Activated CD8-positive, alpha-beta memory T cell treated with anti-CD3 and anti-CD28 coated beads, Interleukin-2, amount 50 U/mL, for 4 hours (primary cell): ENCODE results near the gene AFAP1.

ENCODE experiments used
- DNase-seq: peaks from one replicate; pipeline ENCODE4 v3.0.0-alpha.2; 2020

The AFAP1 gene, protein sequence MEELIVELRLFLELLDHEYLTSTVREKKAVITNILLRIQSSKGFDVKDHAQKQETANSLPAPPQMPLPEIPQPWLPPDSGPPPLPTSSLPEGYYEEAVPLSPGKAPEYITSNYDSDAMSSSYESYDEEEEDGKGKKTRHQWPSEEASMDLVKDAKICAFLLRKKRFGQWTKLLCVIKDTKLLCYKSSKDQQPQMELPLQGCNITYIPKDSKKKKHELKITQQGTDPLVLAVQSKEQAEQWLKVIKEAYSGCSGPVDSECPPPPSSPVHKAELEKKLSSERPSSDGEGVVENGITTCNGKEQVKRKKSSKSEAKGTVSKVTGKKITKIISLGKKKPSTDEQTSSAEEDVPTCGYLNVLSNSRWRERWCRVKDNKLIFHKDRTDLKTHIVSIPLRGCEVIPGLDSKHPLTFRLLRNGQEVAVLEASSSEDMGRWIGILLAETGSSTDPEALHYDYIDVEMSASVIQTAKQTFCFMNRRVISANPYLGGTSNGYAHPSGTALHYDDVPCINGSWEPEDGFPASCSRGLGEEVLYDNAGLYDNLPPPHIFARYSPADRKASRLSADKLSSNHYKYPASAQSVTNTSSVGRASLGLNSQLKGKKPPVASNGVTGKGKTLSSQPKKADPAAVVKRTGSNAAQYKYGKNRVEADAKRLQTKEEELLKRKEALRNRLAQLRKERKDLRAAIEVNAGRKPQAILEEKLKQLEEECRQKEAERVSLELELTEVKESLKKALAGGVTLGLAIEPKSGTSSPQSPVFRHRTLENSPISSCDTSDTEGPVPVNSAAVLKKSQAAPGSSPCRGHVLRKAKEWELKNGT

DNA sequence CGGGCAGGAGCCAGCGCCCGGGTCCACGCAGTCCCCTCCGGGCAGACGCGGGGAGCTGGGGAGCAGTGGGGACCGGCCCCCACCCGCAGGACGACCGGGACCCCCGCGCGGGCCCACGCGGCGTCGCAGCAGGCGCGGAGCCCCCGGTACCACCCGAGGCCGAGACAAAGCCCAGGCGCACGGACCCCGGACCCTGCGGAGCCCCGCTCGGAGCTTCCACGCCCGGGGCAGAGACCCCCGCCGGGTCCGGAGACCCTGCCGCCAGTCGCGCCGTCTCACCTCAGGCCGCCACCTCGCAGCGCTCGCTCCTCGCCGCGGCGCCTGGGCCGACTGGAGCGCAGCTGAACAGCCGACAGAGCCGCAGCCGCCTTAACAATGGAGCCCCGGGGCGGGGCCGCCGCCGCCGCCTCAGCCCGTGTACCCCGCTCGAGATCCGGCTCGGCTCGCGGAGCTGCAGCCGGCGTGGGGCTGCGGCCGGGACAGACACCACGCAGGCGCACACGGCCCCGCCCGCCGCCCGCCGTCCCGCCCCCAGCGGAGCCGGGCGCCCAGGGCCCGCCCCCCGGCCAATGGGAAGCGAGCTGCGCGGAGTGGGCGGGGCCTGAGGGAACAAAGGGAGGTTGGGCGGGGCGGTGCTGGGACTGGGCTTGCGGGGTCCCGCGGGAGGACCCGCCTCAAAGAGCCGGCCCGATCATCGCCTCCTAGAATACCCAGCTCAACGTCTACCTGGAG is at the start of gene AFAP1:
TSS of gene AFAP1 (minus strand) at position 485 of the 732 bp plus-strand sequence. CDS start 67,783 bp downstream, outside the sequence.
- DNase-seq = peak; percentile 85

- no peak for DNase-seq
Measured at GRCh38 chr4:7988437-7988836, 48.8 kb upstream of the AFAP1 start.

GRCh38 chr4:7987148-7987989 is 47.7 kb upstream of the AFAP1 start:
- peak; percentile 70 for DNase-seq

GRCh38 chr4:7985891-7986441 is 46.3 kb upstream of the AFAP1 start:
- no peak for DNase-seq

GRCh38 chr4:7985072-7985471 is 45.4 kb upstream of the AFAP1 start:
- no peak for DNase-seq

- no peak for DNase-seq
Measured at GRCh38 chr4:7984286-7984925, 44.7 kb upstream of the AFAP1 start.

- no peak for DNase-seq
Measured at GRCh38 chr4:7983296-7983695, 43.6 kb upstream of the AFAP1 start.

DNA sequence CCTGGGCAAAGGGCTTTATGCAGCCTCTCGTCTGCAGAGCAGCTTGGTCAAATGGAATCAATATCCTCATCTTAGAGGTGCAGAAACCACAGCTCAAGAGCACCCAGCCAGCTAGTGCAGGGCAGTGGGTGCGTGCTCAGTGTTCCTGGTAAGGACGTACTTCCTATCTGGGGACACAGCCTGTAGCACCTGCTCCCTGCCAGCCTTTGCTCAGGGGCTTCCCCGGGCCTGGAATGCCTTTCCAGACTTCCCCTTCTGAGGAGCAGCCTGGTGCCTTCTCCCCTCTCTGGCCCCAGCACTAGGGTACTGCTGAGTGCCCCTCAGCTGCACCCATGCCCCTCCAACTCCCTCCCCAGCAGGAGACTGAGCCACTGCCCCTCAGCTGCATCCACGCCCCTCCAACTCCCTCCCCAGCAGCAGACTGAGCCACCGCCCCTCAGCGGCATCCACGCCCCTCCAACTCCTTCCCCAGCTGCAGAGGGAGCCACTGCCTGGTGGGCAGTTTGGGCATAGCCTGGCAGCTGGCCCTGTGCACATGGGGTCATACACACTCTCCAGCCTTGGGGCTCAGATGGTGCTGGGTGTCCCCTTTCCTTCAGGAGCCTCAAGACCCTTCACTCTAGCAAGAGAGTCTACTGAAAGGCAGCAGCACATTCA is 42.2 kb upstream of the AFAP1 start:
- no peak for DNase-seq

DNA sequence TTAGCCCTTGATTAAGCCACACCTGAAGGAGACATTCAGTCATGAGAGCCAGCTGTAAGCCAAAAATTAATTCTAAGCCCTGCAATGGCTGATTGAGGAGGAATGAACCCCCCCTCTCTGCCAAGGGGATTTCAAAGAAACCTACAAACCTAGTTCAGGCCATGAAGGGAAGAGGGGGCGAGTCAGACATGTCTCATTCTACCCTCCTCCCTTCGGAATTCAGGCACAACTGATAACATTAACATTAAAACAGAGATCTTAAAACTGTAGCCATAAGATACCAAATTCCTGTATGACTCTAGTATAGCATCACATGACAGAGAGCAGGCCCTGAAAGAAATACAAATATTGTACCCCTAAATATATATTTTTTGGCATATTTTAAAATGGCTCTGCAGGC is 40.4 kb upstream of the AFAP1 start:
- no peak for DNase-seq

GRCh38 chr4:7979652-7979968 is 39.9 kb upstream of the AFAP1 start:
- DNase-seq = no peak

DNA sequence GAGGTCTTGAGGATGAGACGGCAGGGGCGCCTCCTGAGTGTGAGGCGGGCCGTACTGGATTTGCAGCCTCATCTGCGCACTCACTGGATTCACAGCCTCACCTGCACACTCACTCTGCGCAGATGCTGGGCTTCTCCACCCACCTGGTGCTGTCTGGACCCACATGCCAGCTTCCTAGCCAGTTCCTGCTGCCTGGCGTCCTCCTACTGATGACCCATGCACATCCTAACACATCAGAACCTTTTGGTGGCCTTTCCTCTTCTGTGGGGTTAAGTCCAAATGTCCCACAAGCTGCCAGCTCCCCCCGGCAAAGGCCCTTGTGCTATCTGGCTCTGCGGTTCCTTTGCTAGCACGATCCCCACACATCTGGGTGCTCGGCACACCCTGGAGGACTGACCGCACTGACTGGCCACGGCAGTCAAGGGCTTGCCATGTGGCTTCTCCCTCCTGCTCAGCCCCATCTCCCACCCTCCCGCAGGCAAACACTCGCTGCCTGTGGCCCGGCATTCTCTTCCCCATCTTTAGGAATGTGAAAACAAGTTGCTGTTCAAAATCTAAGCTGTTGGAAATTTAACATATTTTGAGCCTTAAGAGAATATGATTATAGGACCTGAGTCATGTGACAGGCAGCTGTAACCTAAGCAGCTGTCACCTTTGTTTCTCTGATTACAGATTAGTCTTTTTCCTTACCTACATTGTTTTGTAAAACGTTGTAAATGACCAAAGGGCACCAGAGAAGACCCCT is 39.4 kb upstream of the AFAP1 start:
- DNase-seq = no peak

GRCh38 chr4:7978489-7978888 is 38.8 kb upstream of the AFAP1 start:
- DNase-seq = no peak

DNA sequence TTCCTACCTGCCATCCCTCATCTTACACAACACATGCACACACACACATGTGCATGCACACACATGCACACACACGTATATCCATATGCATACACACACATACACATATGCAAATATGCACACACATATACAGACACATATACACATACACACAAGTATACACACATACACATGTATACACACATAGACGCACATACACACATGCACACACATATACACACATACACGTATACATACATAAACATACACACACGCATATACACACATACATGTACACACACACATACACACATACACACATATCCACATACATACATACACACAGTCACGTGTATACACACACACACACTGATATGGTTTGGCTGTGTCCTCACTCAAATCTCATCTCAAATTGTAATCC is 37.0 kb upstream of the AFAP1 start:
- no peak for DNase-seq

GRCh38 chr4:7976025-7976424 is 36.4 kb upstream of the AFAP1 start:
- DNase-seq = no peak

DNA sequence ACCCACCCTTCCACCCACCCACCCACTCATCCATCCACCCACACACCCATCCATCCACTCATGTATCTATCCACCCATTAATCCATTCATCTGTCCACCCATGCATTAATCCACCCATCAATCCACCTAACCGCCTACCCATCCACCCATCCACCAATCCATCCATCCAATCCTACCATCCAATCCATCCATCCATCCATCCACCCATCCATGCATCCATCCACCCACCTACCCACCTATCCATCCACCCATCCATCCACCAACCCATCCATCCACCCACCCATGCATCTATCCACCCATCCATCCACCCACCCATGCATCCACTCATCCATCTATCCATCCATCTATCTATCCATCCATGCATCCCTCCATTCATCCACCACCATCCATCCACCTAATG is 34.8 kb upstream of the AFAP1 start:
- no peak for DNase-seq

- DNase-seq = no peak
Measured at GRCh38 chr4:7973545-7973981, 33.9 kb upstream of the AFAP1 start.

DNA sequence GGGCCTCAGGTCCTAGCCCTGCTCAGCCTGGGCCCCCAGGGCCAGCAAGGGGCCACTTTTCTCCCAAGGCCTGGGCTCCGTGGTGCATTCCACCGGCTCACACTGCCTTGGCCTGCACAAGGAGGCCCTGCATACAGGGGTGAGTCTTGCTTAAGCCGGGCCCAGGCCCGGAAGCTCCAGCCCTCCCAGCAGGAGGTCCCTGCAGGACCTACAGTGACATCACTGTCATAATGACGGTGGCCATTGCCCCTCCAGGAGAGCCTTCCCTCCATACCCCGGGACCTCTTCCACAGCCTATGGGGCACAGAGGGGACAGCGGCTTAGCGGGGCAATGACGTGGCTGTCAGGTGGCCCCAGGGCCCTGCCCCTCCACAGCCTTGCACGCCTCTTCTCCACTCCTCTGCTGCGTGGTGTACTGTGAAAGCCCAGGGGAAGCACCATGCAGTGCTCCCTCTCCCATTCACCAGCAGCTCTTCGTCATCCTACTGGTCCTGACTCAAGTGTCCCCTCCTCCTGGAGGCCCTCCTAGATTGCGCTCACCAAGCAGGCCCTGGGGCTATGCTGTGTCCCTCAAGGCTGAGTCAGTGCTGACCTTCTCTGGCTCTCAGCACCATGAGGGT is 32.3 kb upstream of the AFAP1 start:
- DNase-seq = no peak

DNA sequence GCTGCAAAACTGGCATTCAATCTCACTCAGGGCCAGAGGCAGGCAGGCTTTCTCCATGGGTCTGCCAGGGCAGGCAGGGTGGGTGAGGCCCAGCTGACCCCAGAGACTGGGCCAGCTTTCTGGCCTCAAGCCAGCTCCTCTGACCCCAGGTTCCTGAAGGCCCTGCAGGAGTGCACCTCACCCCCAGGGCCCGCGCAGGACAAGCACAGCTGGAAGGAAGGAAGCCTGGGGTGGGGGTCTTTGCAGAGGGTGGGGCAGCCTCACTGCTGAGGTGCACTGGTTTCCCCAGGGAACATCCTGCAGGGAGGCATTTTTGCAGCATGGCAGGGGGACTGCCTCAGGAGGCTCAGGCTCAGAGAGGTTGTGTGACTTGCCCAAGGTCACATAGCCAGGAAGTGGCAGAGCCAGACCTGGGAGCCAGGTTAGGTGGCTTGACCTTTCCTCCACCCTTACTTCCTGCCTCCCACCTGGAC is 31.5 kb upstream of the AFAP1 start:
- no peak for DNase-seq

- DNase-seq = no peak
Measured at GRCh38 chr4:7970361-7970946, 30.8 kb upstream of the AFAP1 start.
